Epithelial cell of proximal tubule (primary cell): ENCODE data around the gene NELFCD. TPM values are rescaled to one million over a fixed set of nuclear protein-coding genes. Genes with fewer than 3 reads are reported as not detected.

Source experiments
- DNase-seq: peaks from one replicate; pipeline ENCODE4 v3.0.0-alpha.2; 2011; ENCODE audit warnings: low read depth
- H3K4me3 ChIP-seq: 2 replicates; pipeline ENCODE4 v1.5.1; 2011; ENCODE audit warnings: low read depth, mild to moderate bottlenecking, low read length
- CTCF ChIP-seq: conservative IDR thresholded peaks from 2 replicates; pipeline ENCODE4 v1.5.1; 2012; ENCODE audit warnings: low read depth, mild to moderate bottlenecking, low read length
- total RNA-seq: library from RNA; depleted of rRNA; stranded (reverse); fragments of >200 nt; gene quantifications from 2 replicates; pipeline ENCODE4 v1.2.3, GENCODE V29; 2015

The NELFCD gene
- total RNA-seq, 1 donor from 2014 or later, result 52.4 TPM

DNA sequence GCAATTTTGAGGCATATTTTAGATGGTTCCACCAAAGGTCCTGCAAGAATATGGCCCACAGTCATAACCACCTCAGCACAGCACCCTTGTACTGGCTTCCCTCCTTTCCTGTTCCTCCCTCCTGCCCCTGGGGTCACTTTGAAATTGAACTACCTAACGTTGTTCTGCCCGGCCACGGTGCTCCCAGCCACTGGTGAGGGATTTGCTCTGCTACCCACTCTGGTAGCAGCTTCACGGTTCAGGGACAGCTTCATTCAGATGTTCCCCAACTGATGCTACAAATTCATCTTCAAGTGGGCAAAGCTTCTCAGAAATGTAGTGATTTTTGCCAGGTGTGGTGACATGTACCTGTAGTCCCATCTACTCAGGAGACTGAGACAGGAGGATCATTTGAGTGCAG lies 7.9 kb upstream of the NELFCD start:
- no peak for DNase-seq
- no peak overlapping the region for H3K4me3 ChIP-seq
- no peak for TF ChIP-seq CTCF

GRCh38 chr20:58973866-58974265 lies 7.2 kb upstream of the NELFCD start:
- H3K4me3 ChIP-seq, result no peak overlapping the region
- no peak for TF ChIP-seq CTCF
- DNase-seq, result no peak

DNA sequence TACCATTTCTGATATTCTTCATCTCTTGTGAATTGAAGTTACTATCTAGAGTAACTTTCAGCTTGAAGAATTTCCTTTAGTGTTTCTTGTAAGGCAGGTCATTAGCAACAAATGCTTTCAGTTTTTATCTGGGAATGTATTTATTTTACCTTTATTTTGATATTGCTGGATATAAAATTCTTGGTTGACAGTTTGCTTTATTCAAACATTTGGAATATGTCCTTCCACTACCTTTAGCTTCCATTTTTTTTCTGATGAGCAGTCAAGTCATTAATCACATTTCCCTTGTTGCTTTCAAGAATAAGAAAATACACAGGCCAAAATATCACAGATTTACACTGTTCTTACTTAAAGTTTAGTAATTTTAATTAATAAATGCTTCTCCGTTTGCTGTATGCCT lies 5.7 kb upstream of the NELFCD start:
- no peak for DNase-seq
- no peak for TF ChIP-seq CTCF
- H3K4me3 ChIP-seq, result no peak overlapping the region

DNA sequence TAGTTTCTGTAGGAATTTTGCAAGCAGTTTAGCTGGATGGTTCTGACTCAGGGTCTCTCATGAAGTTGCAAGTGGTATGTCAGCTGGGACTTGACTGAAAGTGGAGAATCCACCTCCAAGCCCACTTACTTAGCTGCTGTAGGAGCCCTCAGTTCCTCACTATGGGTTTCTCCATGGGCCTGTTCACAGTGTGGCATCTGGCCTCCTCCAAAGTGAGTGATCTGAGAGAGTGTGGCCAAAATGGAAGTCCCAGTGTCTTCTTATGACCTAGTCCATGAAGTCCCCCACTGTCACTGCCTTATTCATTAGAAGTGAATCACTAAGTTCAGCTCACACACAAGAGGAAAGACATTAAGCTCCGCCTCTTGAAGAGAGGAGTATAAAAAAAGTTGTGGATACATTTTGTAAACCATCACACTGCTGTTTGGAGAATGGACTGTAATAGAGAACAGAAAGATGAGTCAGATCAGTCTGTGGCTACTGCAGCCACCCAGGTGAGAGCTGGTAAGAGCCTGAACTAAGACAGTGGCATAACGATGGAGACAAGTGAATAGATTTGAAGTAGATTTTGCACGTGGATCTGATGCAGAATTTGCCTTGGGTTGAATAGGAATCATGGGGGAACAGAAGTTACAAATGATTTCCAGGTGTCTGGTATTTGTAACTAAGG lies 4.9 kb upstream of the NELFCD start:
- no peak for DNase-seq
- H3K4me3 ChIP-seq, result no peak overlapping the region
- no peak for TF ChIP-seq CTCF

- no peak overlapping the region for H3K4me3 ChIP-seq
- TF ChIP-seq CTCF, result no peak
- DNase-seq, result no peak
Observed at GRCh38 chr20:58978351-58979190, 2.5 kb upstream of the NELFCD start.

- H3K4me3 ChIP-seq, result peak overlapping the region; percentile 87
- no peak for DNase-seq
- no peak for TF ChIP-seq CTCF
Observed at GRCh38 chr20:58981628-58982364, 740 bp downstream of the NELFCD start.
